GM21423 (cell line): Measurements from ENCODE around the gene WSB1.

Experiments used
- ATAC-seq: cut with Tn5 transposase; IDR thresholded peaks from one replicate; pipeline ENCODE4 v1.9.1; 2021; ENCODE audit warnings: mild to moderate bottlenecking, moderate library complexity; ENCODE audit not compliant: unreplicated experiment

The WSB1 gene

DNA sequence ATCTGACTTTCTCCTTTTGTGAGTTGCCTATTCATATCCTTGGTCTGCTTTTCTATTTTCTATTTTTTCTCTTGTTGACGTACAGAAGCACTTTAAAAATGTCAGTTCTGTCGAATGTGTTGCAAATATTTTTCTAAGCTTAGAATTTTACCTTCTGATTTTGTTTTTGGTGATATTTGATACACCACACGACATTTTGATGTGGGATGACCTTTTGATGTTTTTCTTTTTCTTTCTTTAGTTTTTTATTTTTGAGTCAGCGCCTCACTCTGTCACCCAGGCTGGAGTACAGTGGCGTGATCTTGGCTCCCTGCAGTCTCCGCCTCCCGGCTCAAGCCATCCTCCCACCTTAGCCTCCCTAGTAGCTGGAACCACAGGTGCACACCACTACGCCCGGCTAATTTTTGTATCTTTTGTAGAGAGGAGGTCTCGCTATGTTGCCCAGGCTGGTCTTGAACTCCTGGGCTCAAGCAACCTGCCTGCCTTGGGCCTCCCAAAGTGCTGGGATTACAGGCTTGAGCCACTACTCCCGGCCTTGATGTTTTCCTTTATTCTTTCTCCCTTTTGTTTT is 39.6 kb downstream of the WSB1 start:
- ATAC-seq: no peak

DNA sequence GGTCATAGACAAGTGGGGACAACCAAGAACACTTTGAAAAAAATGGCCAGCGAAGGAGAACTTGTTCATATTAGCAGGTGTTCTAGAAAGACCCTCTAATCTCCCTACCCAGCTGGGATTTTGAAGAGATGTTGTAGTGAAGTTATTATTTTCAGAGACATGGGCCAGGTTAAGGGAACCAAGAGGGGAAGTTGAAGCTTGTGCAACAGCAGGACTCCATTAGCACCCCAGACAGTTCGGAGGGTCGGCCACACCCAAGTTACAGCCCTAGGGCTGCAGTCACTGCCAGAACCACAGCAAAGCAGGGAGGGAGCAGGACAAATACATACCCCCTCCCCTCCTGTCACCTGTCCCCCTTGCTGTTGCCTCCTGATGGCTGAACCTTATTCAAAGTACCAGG is 42.3 kb downstream of the WSB1 start:
- no peak for ATAC-seq

- peak; percentile 51 for ATAC-seq
Observed at GRCh38 chr17:27338536-27338985, 44.6 kb downstream of the WSB1 start.

GRCh38 chr17:27339198-27339835 is 45.4 kb downstream of the WSB1 start:
- no peak for ATAC-seq

DNA sequence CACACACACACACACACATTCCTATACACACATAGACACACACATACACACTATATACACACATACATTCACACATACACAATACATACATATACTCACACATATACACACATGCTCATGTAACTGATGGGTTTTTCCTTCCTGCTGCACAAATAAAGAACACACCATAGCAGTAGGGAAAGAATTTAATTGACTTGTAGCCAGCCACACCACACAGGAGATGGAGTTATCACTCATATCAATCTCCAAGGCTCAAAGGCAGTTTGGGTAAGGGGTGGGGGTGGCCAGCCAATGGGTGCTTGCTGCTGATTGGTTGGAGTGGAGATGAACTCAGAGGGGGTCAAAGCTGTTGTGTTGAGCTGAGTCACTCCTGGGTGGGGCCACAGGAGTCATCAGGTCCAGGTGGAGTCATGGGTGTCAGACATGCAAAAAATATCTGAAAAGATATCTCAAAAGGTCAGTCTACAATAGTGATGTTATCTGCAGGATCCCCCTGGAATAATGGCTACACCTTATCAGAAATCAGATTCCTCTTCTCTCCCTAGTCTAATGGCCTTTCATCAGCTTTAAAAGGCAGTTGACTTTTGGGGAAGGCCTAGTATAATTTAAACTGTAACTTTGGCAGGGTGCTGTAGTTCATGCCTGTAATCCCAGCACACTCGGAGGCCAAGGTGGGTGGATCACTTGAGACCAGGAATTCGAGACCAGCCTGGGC is 46.1 kb downstream of the WSB1 start:
- no peak for ATAC-seq

- no peak for ATAC-seq
Observed at GRCh38 chr17:27340575-27340974, 46.7 kb downstream of the WSB1 start.

GRCh38 chr17:27341041-27341471 is 47.1 kb downstream of the WSB1 start:
- no peak for ATAC-seq

GRCh38 chr17:27342059-27342458 is 48.1 kb downstream of the WSB1 start:
- ATAC-seq: no peak

DNA sequence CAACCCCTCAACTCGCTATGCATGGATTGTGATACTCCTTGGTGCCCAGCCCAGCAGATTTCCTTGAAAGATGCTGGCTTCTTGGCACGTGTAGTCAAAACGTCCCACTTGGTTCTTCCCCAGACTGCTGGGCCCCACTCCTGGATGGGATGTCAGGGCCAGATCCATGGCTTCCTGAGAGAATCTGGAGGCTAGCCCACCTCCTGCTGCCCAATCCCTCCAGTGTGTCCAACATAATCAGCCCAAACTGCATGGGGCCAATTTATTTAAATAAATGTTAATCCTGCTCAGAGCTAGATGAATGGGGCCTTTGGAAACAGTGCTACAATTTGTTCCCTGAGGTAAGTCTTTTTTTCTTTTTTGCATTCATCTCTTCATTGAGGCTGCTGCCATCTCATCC is 49.4 kb downstream of the WSB1 start:
- no peak for ATAC-seq

GRCh38 chr17:27343977-27344607 is 50.2 kb downstream of the WSB1 start:
- ATAC-seq: no peak

GRCh38 chr17:27345141-27345904 is 51.4 kb downstream of the WSB1 start:
- ATAC-seq: no peak

- no peak for ATAC-seq
Observed at GRCh38 chr17:27346228-27346899, 52.5 kb downstream of the WSB1 start.

- no peak for ATAC-seq
Observed at GRCh38 chr17:27348196-27348595, 54.3 kb downstream of the WSB1 start.

DNA sequence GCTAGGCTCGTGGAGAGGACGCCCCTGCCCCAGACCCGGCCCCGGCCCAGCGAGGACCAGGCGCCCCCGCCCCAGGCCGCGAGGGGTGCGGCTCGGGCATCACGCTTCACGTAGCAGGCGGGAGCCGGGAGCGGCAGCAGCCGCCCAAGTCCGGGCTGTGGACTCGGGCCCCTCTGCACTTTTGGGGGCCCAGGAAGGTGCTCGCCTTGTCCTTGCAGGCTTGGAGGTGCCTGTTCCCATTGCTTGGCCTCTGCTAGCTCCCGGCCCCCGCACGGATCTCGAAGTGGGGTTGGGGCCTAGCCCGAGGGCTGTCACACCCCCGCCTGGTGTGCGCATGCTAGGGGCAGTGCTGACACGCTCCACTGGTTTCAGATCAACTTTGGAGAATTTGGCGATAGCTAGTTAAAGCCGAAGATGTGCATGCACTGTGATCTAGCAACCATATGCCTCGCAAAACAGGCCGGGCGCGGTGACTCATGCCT is 55.7 kb downstream of the WSB1 start:
- no peak for ATAC-seq

- no peak for ATAC-seq
Observed at GRCh38 chr17:27351759-27352158, 57.8 kb downstream of the WSB1 start.

GRCh38 chr17:27352448-27353032 is 58.6 kb downstream of the WSB1 start:
- no peak for ATAC-seq

GRCh38 chr17:27353033-27353460 is 59.1 kb downstream of the WSB1 start:
- no peak for ATAC-seq

DNA sequence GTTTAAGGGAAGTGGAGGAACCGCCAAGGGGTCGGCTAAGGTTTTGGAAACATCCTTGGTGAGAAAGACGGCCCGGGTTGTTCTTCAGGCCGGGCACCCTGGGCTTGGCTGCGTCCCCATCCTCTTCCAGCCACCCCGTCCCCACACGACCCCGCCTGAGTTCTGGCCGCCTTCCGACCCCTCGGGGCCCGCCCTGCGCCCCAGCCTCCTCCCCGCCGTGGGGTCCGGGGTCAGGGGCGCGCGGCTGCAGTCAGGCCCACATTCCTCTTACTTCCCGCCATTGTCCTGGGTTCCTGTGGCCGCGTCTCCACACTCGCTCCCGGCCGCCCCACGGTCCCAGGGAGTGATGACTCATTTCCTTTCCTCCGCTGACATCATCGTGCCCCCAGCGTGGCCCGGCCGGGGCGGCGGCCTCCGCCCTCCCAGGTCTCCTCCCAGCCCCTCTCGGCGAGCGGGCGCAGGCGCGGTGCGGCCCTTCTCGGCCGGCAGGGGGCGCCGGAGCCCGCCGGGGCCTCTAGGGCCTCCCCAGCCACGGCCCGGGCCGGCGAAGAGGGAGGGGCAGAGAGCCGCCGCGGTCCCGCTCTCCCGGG is 59.6 kb downstream of the WSB1 start:
- ATAC-seq: peak; percentile 77

DNA sequence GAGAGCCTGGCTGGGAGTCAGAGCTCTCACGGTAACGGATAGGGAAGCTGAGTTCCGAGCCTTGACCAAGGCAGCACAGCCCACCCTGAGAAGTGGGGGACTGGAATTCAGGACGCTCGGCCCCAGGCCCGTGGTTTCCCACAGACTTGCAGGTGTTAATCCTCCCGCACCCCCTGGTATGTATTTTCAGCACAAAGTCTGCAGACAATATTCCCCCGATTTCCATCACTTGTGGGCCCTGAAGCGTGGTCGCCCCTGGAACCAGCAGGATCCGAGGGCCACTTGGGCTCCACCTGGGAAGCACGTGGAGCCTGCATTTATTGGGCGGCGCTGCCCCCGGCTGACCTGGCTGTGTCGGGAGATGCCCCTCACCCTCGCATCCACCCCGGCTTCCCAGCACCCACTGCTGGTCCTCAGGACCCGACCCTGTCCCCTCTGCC is 60.2 kb downstream of the WSB1 start:
- ATAC-seq: no peak
